Measurements from ENCODE around the gene TBC1D9.
A peak's percentile ranks its signal among the peaks of the same experiment; 100 is the strongest.

Gene TBC1D9

GRCh38 chr4:140720387-140721304 lies 35.5 kb downstream of the TBC1D9 start:
- DNase-seq (ENCODE audit: low spot score): no peak

GRCh38 chr4:140719686-140720085 lies 36.5 kb downstream of the TBC1D9 start:
- no peak for DNase-seq (ENCODE audit: low spot score)

GRCh38 chr4:140719022-140719421 lies 37.2 kb downstream of the TBC1D9 start:
- DNase-seq (ENCODE audit: low spot score): peak; percentile 35

- DNase-seq (ENCODE audit: low spot score): peak; percentile 47
Observed at GRCh38 chr4:140718241-140718952, 37.8 kb downstream of the TBC1D9 start.

- DNase-seq (ENCODE audit: low spot score): no peak
Observed at GRCh38 chr4:140717313-140717712, 38.9 kb downstream of the TBC1D9 start.

GRCh38 chr4:140715119-140715518 lies 41.1 kb downstream of the TBC1D9 start:
- no peak for DNase-seq (ENCODE audit: low spot score)

GRCh38 chr4:140711910-140712309 lies 44.3 kb downstream of the TBC1D9 start:
- no peak for DNase-seq (ENCODE audit: low spot score)

- DNase-seq (ENCODE audit: low spot score): no peak
Observed at GRCh38 chr4:140710908-140711622, 45.1 kb downstream of the TBC1D9 start.

GRCh38 chr4:140707325-140707724 lies 48.9 kb downstream of the TBC1D9 start:
- DNase-seq (ENCODE audit: low spot score): no peak

- no peak for DNase-seq (ENCODE audit: low spot score)
Observed at GRCh38 chr4:140706665-140707064, 49.5 kb downstream of the TBC1D9 start.

- DNase-seq (ENCODE audit: low spot score): no peak
Observed at GRCh38 chr4:140706276-140706625, 49.9 kb downstream of the TBC1D9 start.

- no peak for DNase-seq (ENCODE audit: low spot score)
Observed at GRCh38 chr4:140705625-140706275, 50.4 kb downstream of the TBC1D9 start.

- DNase-seq (ENCODE audit: low spot score): no peak
Observed at GRCh38 chr4:140704964-140705363, 51.2 kb downstream of the TBC1D9 start.

GRCh38 chr4:140704392-140704960 lies 51.7 kb downstream of the TBC1D9 start:
- DNase-seq (ENCODE audit: low spot score): no peak

- peak; percentile 33 for DNase-seq (ENCODE audit: low spot score)
Observed at GRCh38 chr4:140703463-140703862, 52.7 kb downstream of the TBC1D9 start.

GRCh38 chr4:140702096-140702757 lies 54.0 kb downstream of the TBC1D9 start:
- no peak for DNase-seq (ENCODE audit: low spot score)

GRCh38 chr4:140701071-140701470 lies 55.1 kb downstream of the TBC1D9 start:
- DNase-seq (ENCODE audit: low spot score): no peak

- DNase-seq (ENCODE audit: low spot score): no peak
Observed at GRCh38 chr4:140697709-140698560, 58.2 kb downstream of the TBC1D9 start.

GRCh38 chr4:140695483-140695882 lies 60.7 kb downstream of the TBC1D9 start:
- no peak for DNase-seq (ENCODE audit: low spot score)

GRCh38 chr4:140693562-140693961 lies 62.6 kb downstream of the TBC1D9 start:
- DNase-seq (ENCODE audit: low spot score): no peak

All from GM03348 (cell line).